Panc1 (cell line): Measurements from ENCODE around the gene DNMT3L.

ENCODE experiments used
- CTCF ChIP-seq: fragments of 450-650 bp; IDR thresholded peaks from 2 replicates; pipeline ENCODE4 v1.5.1; 2017; ENCODE audit warnings: mild to moderate bottlenecking
- POLR2AphosphoS5 ChIP-seq: IDR thresholded peaks from 2 replicates; pipeline ENCODE4 v1.6.1; 2012; ENCODE audit warnings: mild to moderate bottlenecking, low read depth, low read length, moderate library complexity

DNA sequence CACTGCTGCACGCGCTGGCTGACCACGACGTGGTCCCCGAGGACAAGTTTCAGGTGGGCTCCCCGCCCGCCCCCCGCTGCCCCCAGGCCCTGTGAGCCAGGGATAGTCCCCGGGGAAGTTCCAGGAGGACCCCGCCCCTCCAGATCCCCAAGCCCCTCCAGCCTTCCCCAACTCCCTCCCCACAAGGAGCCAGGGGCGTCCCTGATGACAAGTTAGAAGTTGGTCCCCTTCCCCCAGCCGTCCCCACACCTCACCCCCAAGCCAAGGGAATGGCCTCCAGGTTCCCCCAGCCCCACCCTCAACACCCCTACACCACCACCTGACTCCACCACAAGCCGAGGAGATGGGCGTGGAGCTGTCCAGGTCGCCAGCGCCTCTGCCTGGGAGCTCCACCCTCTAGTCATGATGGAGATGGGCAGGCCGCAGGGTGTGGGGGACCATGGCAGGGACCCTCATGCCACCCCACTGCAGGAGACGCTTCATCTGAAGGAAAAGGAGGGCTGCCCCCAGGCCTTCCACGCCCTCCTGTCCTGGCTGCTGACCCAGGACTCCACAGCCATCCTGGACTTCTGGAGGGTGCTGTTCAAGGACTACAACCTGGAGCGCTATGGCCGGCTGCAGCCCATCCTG, 24.5 kb upstream of the DNMT3L start:
- no peak for TF ChIP-seq CTCF
- no peak for TF ChIP-seq POLR2AphosphoS5
